Measurements from ENCODE around the gene CRABP1. TPM values are rescaled to one million over a fixed set of nuclear protein-coding genes. Genes with fewer than 3 reads are reported as not detected.

The CRABP1 gene
- total and polyA plus RNA-seq, 9 donors: 0.40 to 2.7 (median 0.56) TPM; not detected in 6

DNA sequence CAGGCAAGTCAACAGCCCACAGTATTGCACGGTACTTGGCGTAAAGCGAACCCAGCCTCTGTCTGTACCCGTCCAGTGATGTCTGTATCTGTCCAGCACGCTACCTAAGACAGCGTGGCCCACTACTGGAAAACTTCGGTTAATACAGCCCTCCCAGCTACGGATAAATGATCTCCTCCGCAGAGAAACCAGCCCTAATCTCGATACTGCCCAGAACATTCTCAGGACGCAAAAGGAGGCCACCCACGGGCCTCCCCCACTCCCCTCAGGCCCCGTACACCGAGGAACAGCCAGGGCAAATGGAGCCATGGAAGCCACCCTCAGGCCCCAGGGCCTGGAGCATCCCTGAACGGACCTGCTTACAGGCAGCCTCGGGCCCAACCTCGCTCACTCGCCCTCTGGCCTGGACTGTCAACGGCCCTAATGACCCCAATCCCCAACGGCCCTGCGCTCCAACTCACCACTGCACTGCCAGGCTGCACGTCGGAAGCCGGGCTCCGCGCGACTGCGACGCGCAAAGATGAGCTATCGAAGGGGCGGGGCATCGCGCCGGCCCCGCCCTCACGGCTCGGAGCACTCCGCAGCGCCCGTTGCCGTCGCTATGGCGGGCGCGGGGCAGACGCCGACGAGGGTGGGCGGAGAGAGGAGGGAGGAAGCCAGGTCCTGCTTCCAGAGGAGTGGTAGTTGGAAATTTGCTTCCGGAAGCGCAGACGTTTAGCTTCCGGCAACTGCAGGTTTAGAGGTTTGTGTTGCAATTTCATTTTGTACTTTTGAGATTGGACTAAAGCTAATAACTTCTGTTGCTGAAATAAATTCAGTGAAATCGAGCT, 40.8 kb upstream of the CRABP1 start, which contains the start of gene SKIC8:
SKIC8 (minus strand) TSS at position 509 of the 830 bp plus-strand sequence. CDS start 3,923 bp downstream, outside the sequence.
- Histone ChIP-seq H3K4me1 (ENCODE audit: insufficient read depth) (peaks cover 3% of the 10 kb centered on the region), H3K4me3 (peak within 1 kb of the TSS; percentile 95), H3K36me3 (no peaks in the 10 kb centered on the region), H3K27ac (peak within 1 kb of the TSS in 1 of 2 donors; percentile 9), H3K9me3 (no peaks in the 10 kb centered on the region), H3K27me3 (no peaks in the 10 kb centered on the region)
- peak; percentile 86 to 94 (median 89) for DNase-seq
- 0 to 1% (median 1%) methylated on average over 43 to 55 of the region's 55 CpGs for WGBS, 3 donors
- no peak for TF ChIP-seq EP300 (IDR thresholded peaks at IDR 0.05)
- TF ChIP-seq, protein P1, sequence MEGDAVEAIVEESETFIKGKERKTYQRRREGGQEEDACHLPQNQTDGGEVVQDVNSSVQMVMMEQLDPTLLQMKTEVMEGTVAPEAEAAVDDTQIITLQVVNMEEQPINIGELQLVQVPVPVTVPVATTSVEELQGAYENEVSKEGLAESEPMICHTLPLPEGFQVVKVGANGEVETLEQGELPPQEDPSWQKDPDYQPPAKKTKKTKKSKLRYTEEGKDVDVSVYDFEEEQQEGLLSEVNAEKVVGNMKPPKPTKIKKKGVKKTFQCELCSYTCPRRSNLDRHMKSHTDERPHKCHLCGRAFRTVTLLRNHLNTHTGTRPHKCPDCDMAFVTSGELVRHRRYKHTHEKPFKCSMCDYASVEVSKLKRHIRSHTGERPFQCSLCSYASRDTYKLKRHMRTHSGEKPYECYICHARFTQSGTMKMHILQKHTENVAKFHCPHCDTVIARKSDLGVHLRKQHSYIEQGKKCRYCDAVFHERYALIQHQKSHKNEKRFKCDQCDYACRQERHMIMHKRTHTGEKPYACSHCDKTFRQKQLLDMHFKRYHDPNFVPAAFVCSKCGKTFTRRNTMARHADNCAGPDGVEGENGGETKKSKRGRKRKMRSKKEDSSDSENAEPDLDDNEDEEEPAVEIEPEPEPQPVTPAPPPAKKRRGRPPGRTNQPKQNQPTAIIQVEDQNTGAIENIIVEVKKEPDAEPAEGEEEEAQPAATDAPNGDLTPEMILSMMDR (IDR thresholded peaks at IDR 0.05): no peak
- TF ChIP-seq POLR2A (IDR thresholded peaks at IDR 0.05): peak; percentile 68
- intact Hi-C loops (cut with DNase I): no loop called here

DNA sequence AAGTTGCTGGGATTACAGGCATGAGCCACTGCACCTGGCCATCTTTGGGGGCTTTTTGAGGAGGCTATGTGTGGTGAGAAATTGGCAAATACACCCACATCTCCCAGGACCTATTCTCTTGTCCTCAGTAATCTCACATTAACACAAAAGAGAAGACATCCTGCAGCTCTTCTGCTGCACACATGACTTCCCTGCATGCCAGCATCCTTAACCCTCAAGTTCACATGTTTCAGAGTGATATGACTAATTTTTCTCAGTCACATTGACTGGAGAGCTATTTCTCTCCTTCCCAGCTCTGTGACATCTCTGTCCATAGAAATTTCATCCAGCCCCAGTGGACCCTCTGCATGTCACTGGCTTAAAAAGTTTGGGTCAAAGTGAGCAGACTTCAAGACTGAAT, 38.8 kb upstream of the CRABP1 start:
- peaks cover 3% of the 10 kb centered on the region for H3K4me1 ChIP-seq (ENCODE audit: insufficient read depth)
- no peak for DNase-seq
- H3K4me3 ChIP-seq: no peak overlapping the region
- no peak overlapping the region for H3K27ac ChIP-seq
- H3K36me3 ChIP-seq: no peaks in the 10 kb centered on the region
- TF ChIP-seq POLR2A (IDR thresholded peaks at IDR 0.05) (no peak), EP300 (IDR thresholded peaks at IDR 0.05) (no peak)
- TF ChIP-seq, protein P1 (IDR thresholded peaks at IDR 0.05): no peak
- no peaks in the 10 kb centered on the region for H3K9me3 ChIP-seq
- intact Hi-C loops (cut with DNase I): no loop called here
- no peaks in the 10 kb centered on the region for H3K27me3 ChIP-seq

DNA sequence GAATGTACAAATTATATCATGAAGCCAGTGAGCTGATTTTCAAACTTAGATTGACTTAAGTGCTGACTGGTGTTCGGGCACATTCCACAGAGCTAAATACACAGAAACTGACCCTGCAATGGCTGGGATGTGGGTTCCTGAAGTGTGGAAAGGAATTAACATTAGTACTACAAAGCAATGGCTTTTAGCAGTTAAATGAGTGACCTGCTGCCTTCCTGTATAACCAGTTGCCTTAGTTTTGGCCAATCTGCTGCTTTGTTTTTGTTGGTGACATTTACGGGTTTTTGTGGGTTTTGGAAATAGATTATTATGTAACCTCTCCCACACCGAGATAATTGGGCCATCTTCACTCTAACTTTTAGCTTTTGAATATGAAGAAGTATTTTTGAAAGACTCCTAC, 38.3 kb upstream of the CRABP1 start:
- H3K9me3 ChIP-seq: no peaks in the 10 kb centered on the region
- TF ChIP-seq POLR2A (IDR thresholded peaks at IDR 0.05) (no peak), EP300 (IDR thresholded peaks at IDR 0.05) (no peak)
- TF ChIP-seq, protein P1 (IDR thresholded peaks at IDR 0.05): no peak
- WGBS, 3 donors: 34 to 48% (median 41%) methylated on average over 3 of the region's 3 CpGs
- H3K27ac ChIP-seq: no peak overlapping the region
- H3K4me3 ChIP-seq: no peak overlapping the region
- no peaks in the 10 kb centered on the region for H3K27me3 ChIP-seq
- intact Hi-C loops (cut with DNase I): no loop called here
- DNase-seq: no peak
- no peaks in the 10 kb centered on the region for H3K36me3 ChIP-seq
- H3K4me1 ChIP-seq (ENCODE audit: insufficient read depth): peaks cover 3% of the 10 kb centered on the region

DNA sequence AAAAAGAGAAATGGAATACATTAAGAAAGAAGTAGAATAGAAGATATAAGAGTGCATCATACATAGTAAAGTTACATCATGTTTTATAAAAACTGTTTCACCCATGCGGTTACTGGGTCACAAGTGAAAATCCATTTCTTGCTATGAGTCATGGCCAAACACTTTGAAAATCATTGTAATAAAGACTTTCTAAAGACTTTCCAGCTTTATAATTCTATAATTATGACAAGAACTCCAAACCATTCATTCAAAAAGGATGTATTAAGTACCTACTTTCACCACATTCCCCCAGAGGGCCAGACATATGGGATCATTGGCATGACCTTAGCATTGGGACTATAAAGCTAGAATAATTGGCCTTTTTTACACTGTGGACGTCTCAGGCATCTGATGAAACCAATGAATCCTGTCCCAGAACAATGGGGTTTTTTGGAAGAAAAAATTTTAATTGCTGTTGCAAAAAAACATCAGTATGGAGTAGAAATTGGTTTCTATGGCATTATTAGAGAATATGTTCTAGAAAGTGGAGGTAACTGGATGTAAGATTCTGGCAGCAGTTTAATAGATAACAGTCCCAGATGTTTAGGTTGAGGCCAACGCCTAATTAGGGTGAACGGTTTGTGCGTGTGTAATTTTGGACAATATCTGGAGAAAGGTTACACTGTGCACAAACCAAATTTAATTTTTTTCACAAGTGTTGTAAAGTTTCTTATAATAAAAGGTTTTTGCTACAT, 37.4 kb upstream of the CRABP1 start:
- Histone ChIP-seq H3K27ac (no peak overlapping the region), H3K4me3 (no peak overlapping the region), H3K9me3 (no peaks in the 10 kb centered on the region), H3K27me3 (no peaks in the 10 kb centered on the region), H3K4me1 (ENCODE audit: insufficient read depth) (peaks cover 3% of the 10 kb centered on the region), H3K36me3 (no peaks in the 10 kb centered on the region)
- intact Hi-C loops (cut with DNase I): no loop called here
- 52 to 59% (median 57%) methylated on average over 5 of the region's 5 CpGs for WGBS, 3 donors
- TF ChIP-seq EP300 (IDR thresholded peaks at IDR 0.05): no peak
- TF ChIP-seq, protein P1 (IDR thresholded peaks at IDR 0.05): no peak
- no peak for TF ChIP-seq POLR2A (IDR thresholded peaks at IDR 0.05)
- no peak for DNase-seq

Data from ovary (tissue), 9 donors.